ENCODE data around the gene NPAS2. TPM values are rescaled to one million over a fixed set of nuclear protein-coding genes. Genes with fewer than 3 reads are reported as not detected.

The NPAS2 gene
- total RNA-seq, 1 donor from 2014 or later: 11.7 TPM

DNA sequence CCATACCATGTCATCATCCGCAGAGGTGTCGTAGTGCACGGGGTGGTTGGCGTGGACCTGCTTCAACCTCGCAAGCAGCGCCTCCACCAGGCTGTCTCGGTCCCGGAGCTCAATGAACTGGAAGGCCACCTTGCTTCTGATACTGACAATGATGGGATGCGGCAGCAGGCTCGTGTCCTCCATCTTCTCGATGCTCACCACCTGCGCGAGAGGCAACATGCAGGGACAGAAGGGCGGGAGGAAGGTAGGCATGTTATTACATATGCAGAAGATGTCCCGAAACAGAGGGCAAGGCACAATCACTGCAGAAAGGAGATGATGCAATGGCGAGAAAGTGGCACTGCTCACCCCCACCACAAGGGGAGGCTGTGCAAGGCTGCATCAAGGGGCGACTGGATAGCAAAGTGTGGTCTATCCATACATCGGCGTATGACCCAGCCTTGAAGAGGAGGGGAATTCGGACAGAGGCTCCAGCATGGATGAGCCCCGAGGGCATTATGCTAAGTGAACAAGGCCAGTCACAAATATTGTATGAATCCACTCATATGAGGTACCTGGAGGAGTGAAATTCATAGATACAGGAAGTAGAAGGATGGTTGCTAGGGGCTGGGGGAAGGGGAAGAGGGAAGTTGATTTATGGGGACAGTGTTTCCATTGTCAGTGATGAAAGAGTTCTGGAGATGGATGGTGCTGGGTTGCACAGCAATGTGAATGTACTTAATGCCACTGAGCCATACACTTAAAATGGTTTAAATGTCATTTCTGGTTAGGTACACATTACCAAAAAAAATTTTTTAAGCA, 218.7 kb downstream of the NPAS2 start:
- DNase-seq (ENCODE audit: low read depth in 2 of 2): peak; percentile 42 to 55

DNA sequence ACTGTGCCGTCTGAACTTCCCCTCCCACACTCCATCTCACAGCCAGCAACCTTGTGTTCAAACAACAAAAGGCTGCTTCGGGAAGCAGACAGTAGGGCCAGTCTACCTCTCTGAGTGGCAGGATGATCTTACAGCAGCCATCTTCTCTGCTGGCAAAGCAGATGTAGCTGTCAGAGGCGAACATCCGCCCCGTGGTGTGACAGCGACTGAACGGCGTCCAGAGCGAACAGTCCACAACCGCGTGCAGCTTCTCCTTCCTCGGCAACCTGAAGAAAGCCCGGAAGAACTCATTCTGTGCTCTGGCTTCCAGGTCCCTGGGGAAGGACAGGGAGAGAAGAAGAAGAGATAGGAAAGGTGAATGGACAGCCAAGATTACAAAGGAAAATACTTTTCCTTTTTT, 220.1 kb downstream of the NPAS2 start:
- no peak for DNase-seq (ENCODE audit: low read depth in 2 of 2)

DNA sequence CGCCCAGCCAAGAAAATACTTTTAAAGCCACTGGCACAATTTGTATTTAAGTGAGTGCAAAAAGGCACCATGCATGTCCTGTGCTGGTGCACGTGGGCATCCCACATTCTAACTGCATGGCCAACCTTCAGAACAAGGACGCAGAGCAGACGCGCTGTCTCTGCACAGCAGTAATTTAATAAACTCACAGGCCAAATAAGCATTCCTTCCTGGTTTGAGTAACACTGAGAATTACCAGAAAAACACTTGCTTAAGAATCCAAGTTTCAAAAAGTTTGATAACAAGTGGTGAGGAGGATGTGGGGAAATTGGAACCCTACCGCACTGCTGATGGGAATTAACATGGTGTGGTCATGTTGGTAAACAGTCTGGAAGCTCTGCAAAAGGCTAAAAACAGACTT, 220.8 kb downstream of the NPAS2 start:
- DNase-seq (ENCODE audit: low read depth in 2 of 2): no peak

DNA sequence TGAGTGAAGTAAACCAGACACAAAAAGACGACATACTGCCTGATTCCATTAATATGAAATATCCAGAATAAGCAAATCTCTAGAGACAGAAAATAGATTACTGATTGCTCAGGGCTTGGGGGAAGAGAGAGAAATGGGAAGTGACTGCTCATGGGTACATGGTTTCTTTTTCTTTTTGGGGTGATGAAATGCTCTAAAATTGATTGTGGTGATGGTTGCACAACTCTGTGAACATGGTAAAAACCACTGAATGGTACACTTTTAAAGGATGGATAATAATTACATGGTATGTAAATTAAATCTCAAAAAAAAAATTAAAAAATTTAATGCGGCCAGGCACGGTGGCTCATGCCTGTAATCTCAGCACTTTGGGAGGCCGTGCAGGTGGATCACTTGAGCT, 221.5 kb downstream of the NPAS2 start:
- DNase-seq (ENCODE audit: low read depth in 2 of 2): no peak

DNA sequence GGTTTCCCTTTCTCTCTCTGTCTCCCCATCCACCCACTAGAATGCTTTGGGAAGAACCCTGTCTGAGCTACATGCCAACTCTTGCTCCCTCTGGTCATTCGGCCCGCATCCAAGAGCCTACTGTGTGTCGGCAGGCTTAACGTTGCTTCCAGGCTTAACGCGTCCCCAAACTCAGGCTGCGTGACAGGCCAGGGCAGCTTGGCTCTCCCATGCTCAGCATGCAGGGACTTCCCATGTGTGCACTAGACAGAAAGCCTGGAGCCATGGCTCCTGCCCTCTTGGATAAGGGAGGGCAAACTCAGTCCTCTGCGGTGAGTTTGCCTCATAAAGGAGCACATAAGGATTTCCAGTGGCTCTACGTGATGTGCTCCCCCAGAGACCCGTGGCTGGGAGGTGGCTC, 225.4 kb downstream of the NPAS2 start:
- DNase-seq (ENCODE audit: low read depth in 2 of 2): no peak

Other genes with a start within 250 kb of the NPAS2 start
- 889 and 1,542 TPM in 2 replicates for gene RPL31, start 182.2 kb downstream of the NPAS2 start, total RNA-seq